Measurements from ENCODE around the gene KLHL29. TPM values are rescaled to one million over a fixed set of nuclear protein-coding genes. Genes with fewer than 3 reads are reported as not detected.

KLHL29 gene
- total RNA-seq, 1 donor from 2014 or later, result 8.0 TPM

- Mint-ChIP-seq H3K4me1 (ENCODE audit: low read depth) (peaks cover 22% of the 10 kb centered on the region), H3K27ac (ENCODE audit: unreplicated experiment) (no peak overlapping the region), H3K4me3 (ENCODE audit: unreplicated experiment) (no peak overlapping the region), H3K9me3 (ENCODE audit: low read depth) (peaks cover 3% of the 10 kb centered on the region), H3K36me3 (ENCODE audit: low read depth) (peaks cover 4% of the 10 kb centered on the region), H3K27me3 (ENCODE audit: low read depth) (no peaks in the 10 kb centered on the region)
- no peak for DNase-seq (ENCODE audit: low spot score)
- TF ChIP-seq CTCF (IDR thresholded peaks at IDR 0.05), result peak; percentile 70
These were observed 239.4 kb downstream of the KLHL29 start for GRCh38 chr2:23624378-23624777.

GRCh38 chr2:23624915-23625314 lies 239.9 kb downstream of the KLHL29 start:
- TF ChIP-seq CTCF (IDR thresholded peaks at IDR 0.05), result no peak
- H3K36me3 Mint-ChIP-seq (ENCODE audit: low read depth), result peaks cover 7% of the 10 kb centered on the region

GRCh38 chr2:23625726-23626125 lies 240.7 kb downstream of the KLHL29 start:
- H3K4me1 Mint-ChIP-seq (ENCODE audit: low read depth), result peaks cover 13% of the 10 kb centered on the region
- H3K36me3 Mint-ChIP-seq (ENCODE audit: low read depth), result peaks cover 7% of the 10 kb centered on the region
- H3K27ac Mint-ChIP-seq (ENCODE audit: unreplicated experiment), result no peak overlapping the region
- H3K9me3 Mint-ChIP-seq (ENCODE audit: low read depth), result peaks cover 3% of the 10 kb centered on the region
- no peaks in the 10 kb centered on the region for H3K27me3 Mint-ChIP-seq (ENCODE audit: low read depth)
- peak; percentile 64 for DNase-seq (ENCODE audit: low spot score)
- no peak overlapping the region for H3K4me3 Mint-ChIP-seq (ENCODE audit: unreplicated experiment)
- no peak for TF ChIP-seq CTCF (IDR thresholded peaks at IDR 0.05)

More at GRCh38 chr2:23624915-23625314, 239.9 kb downstream of the KLHL29 start:
- H3K4me1 Mint-ChIP-seq (ENCODE audit: low read depth), result peaks cover 18% of the 10 kb centered on the region
- no peak overlapping the region for H3K4me3 Mint-ChIP-seq (ENCODE audit: unreplicated experiment)
- DNase-seq (ENCODE audit: low spot score), result peak; percentile 22
- H3K9me3 Mint-ChIP-seq (ENCODE audit: low read depth), result peaks cover 3% of the 10 kb centered on the region
- H3K27me3 Mint-ChIP-seq (ENCODE audit: low read depth), result no peaks in the 10 kb centered on the region
- no peak overlapping the region for H3K27ac Mint-ChIP-seq (ENCODE audit: unreplicated experiment)

- Mint-ChIP-seq H3K27me3 (ENCODE audit: low read depth) (no peaks in the 10 kb centered on the region), H3K36me3 (ENCODE audit: low read depth) (peaks cover 7% of the 10 kb centered on the region), H3K4me1 (ENCODE audit: low read depth) (peaks cover 4% of the 10 kb centered on the region), H3K27ac (ENCODE audit: unreplicated experiment) (no peak overlapping the region), H3K9me3 (ENCODE audit: low read depth) (peaks cover 3% of the 10 kb centered on the region), H3K4me3 (ENCODE audit: unreplicated experiment) (no peak overlapping the region)
- DNase-seq (ENCODE audit: low spot score), result peak; percentile 77
- no peak for TF ChIP-seq CTCF (IDR thresholded peaks at IDR 0.05)
These were observed 241.8 kb downstream of the KLHL29 start for GRCh38 chr2:23626701-23627230.

GRCh38 chr2:23627236-23628009 lies 242.4 kb downstream of the KLHL29 start:
- peak; percentile 68 for DNase-seq (ENCODE audit: low spot score)
- Mint-ChIP-seq H3K4me1 (ENCODE audit: low read depth) (peaks cover 2% of the 10 kb centered on the region), H3K27ac (ENCODE audit: unreplicated experiment) (no peak overlapping the region), H3K36me3 (ENCODE audit: low read depth) (peaks cover 7% of the 10 kb centered on the region), H3K9me3 (ENCODE audit: low read depth) (peaks cover 3% of the 10 kb centered on the region), H3K4me3 (ENCODE audit: unreplicated experiment) (no peak overlapping the region), H3K27me3 (ENCODE audit: low read depth) (no peaks in the 10 kb centered on the region)
- TF ChIP-seq CTCF (IDR thresholded peaks at IDR 0.05), result no peak

Measured in chondrocyte (in vitro differentiated cells).